HG03103 (cell line): Measurements from ENCODE around the gene FTO.
"Not testable (repeated sequence)": the region's sequence is repeated elsewhere in the genome, so short reads cannot be mapped to it uniquely, and the experiment has no call there.

Experiments used
- ATAC-seq: cut with Tn5 transposase; IDR thresholded peaks from one replicate; pipeline ENCODE4 v1.9.1; 2021; ENCODE audit warnings: low read depth; ENCODE audit not compliant: unreplicated experiment

FTO gene

GRCh38 chr16:53817117-53817755 lies 113.3 kb downstream of the FTO start:
- ATAC-seq: no peak

DNA sequence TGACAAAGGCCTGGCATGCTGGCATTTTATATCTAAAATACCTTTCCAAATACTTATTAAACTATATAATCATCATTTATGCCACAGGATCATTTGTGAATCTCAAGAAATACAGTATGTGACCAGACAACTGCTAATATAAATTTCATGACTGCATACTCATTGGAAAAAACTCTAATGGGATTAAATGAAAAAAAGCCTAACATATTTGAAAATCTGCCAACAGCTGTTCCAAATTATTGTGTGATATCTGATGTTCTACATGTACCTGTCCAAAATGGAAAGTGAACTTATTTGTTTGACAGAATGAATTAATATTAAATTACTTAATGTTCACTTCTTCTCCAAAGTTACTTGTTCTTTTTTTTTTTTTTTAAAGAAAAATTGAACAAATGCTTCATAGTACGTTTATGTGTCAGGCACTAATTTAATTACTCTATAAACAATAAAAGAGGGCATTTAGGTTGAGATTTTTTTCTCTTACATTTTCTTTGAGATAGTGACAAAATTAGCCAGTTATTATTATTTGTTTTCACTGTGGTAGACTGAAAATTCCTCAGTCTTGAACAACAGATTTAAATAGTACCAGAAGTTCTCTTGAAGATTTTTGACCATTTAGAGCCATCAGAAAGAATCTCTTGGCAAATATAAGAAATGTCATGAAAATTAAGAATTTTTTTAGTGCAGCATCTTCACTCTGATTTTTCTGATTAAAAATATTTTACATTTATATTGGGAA lies 114.0 kb downstream of the FTO start:
- no peak for ATAC-seq

DNA sequence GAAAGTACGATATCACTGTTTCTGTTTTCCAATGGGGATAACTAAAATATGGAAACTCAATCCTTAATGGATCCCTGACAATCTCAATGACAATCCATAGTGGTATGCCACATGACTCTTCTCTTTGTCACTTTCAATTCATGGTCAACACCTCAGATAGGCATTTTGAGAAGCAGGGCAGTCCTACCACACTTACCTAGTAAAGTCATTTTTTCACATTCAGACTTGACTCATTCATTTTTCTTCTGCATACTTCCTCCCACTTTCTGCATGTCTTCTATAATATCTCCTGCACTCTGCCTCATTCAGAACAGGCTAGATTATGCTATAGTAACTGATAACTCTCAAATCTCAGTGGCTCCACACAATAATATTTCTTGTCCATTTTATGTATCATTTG lies 117.5 kb downstream of the FTO start:
- no peak for ATAC-seq

DNA sequence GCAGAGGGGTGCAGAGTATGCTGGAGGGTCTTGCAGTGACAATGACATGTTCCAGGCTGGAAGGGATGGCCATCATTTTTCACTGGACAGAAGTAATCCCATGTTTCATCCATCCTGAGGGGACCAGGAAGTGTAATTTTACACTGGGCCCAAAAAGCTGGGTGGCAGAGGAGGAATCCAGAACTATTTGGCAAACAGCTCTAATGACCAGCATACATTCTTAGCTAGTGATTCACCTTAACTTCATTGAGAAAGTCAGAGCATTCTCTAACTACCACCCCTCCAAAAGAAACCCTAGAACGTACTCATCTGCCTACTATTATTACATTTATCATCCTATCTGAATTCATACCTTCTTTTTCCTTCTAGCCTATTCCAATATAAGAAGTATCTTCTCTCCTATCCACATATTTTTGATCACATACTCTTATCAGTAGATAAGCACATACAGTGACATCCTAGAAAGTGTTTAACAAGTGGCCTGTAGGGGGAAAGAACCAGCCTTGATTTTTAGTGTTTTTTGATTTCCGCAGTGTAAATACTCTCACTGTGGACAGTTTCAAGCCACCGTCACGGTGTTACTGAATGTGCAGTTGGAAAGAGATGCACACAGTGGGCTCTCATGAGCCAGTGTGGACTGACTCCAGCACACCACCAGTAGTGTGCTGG lies 118.1 kb downstream of the FTO start:
- no peak for ATAC-seq

DNA sequence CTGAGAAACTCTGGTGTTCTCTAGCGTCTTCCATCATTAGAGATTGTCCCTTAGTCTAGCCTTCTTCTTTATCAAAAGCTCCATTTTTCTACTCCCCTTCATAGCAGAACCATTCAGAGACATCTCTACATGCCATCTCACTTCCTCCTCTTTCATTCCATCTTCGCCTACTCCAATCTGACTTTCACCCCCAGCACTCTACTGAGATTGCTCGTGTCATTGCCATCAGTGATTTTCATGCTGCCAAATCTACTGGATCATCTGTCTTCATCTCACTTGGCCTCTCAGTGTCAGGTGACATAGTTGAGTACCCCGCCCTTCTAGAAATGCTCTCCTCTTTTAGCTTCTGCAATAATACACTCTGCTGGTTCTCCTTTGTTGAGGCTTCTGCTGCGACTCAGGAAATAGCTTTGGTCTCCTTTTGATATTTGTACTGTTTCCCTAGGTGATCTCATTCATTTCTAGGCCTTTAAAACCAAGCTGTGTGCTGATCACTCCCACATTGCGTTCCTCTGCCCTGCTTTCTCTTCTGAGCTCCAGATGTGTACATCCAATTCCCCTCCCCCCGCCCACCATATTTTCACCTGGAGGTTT lies 119.1 kb downstream of the FTO start:
- ATAC-seq: peak; percentile 78

GRCh38 chr16:53826658-53827057 lies 122.7 kb downstream of the FTO start:
- ATAC-seq: no peak

DNA sequence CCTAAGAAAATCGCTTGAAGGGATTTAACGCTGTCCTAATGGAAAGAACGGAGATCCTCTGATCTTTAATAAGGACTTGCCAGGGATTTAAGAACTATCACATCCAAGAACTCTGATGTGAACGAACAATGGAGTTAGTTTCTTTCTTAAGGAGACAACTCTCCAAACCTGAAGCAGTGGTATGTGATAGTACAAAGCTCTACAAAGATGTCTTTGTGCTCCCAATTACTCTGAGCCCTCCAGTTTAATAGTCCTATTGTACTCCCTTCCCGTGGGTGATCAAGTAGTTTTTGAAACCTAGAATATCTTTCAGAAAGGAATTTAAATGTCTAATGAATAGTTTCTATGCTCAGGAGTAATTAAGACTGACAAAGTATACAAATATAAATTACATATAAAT lies 123.8 kb downstream of the FTO start:
- ATAC-seq: no peak

GRCh38 chr16:53829186-53829747 lies 125.3 kb downstream of the FTO start:
- no peak for ATAC-seq

GRCh38 chr16:53832896-53833544 lies 129.1 kb downstream of the FTO start:
- ATAC-seq: no peak

GRCh38 chr16:53836142-53836541 lies 132.2 kb downstream of the FTO start:
- no peak for ATAC-seq

GRCh38 chr16:53836680-53837079 lies 132.7 kb downstream of the FTO start:
- ATAC-seq: no peak

GRCh38 chr16:53837426-53837825 lies 133.5 kb downstream of the FTO start:
- ATAC-seq: no peak

GRCh38 chr16:53839150-53839549 lies 135.2 kb downstream of the FTO start:
- ATAC-seq: no peak

DNA sequence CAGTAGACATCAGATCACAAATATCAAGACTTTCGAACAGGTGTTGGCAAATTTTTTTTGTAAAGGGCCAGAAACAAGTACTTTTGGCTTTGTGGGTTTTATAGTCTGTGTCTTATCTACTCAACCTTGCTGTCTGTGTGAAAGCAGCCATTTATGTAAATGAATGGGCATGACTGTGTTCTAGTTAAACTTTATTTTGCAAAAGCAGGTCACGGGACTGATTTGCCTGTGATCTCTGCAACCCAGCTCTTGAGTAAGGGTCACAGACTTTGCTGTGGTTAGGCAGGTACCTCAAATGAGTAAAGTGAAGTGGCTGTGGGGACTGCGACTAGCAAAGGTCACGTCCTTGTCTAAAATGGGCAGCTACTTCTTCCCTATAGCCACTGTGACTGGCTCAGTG lies 136.5 kb downstream of the FTO start:
- ATAC-seq: no peak

DNA sequence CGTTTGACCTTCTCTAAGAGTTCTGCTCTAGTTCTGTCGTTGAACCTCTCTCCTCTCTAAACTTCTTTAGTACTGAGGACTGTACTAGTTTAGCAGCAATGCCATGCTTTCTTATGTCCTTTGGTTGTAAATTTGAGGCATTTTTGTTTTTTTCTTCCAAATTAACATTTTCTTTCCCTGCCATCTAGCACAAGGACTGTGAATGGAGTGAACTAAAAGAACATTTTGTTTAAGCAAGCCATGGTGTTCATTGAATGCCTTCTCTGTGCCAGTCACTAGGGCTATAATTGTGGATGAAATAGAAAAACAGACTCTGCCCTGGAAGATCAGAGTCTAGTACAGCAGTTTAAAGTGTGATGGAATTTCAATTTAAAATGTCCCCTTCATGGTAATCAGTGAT lies 137.9 kb downstream of the FTO start:
- ATAC-seq: no peak

DNA sequence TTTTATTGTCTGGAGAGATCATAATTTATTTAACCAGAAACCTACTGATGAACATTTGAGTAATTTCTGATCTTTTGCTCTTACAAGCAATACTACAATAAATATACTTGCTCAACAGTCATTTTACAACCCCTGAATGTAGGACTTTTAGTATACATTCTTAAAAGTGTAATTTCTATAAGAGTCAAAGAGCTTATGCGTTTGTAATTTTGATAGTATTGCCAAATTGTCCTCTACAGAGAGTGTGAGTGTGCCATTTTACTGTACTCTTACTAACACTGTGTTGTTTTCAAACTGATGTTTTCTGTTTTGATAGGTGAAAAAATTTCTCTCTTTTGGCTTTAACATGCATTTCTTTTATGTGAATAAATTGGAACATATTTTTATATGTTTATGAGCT lies 139.1 kb downstream of the FTO start:
- ATAC-seq: no peak

- no peak for ATAC-seq
Observed at GRCh38 chr16:53844804-53845203, 140.8 kb downstream of the FTO start.

DNA sequence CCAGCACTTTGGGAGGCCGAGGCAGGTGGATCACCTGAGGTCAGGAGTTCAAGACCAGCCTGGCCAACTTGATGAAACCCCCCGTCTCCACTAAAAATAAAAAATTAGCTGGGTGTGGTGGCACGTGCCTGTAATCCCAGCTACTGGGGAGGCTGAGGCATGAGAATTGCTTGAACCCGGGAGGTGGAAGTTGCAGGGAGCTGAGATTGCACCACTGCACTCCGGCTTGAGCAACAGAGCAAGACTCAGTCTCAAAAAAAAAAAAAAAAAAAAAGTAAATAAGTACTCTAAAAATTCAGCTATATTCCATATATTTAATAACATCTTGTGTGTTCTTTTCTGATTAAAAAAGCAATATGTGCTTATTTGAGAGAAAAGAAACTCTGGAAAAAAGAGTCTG lies 142.6 kb downstream of the FTO start:
- ATAC-seq: not testable (repeated sequence)

DNA sequence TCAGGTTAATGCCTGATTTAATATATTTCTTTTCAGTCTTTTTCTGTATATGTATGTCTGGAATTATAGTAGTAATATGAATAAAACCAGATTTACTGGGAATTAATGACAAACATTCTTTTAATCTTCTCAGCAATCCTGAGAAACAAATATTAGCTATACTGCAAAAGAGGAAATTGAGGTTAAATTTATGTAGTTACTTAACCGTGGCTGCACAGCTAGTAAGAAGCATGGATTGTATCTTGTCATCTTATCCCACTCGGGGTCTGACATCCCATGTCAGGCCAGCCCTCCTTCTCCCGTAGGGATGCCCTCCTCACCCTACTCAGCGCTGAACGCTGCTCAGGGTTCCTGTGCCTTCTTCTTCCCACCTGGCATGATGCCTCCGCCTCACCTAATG lies 143.0 kb downstream of the FTO start:
- ATAC-seq: no peak

- no peak for ATAC-seq
Observed at GRCh38 chr16:53848277-53848942, 144.5 kb downstream of the FTO start.
